GM12892 (cell line): ENCODE results near the gene VAV2.
"Not testable (repeated sequence)": the region's sequence is repeated elsewhere in the genome, so short reads cannot be mapped to it uniquely, and the experiment has no call there.

Experiments
- DNase-seq: peaks from one replicate; pipeline ENCODE4 v3.0.0; 2011; ENCODE audit not compliant: insufficient read length
- FAIRE-seq: peaks from 2 replicates; lab custom pipeline; 2011; peaks lifted over from hg19 to GRCh38; lab: Jason Lieb, UNC
- POLR2A ChIP-seq: IDR thresholded peaks from 2 replicates; pipeline ENCODE4 v1.6.1; 2011; ENCODE audit warnings: low read depth, low read length, control low read depth
- POLR2AphosphoS5 ChIP-seq: IDR thresholded peaks from 2 replicates; pipeline ENCODE4 v1.6.1; 2011; ENCODE audit warnings: low read depth, low read length, control low read depth
- TAF1 ChIP-seq: IDR thresholded peaks from 2 replicates; pipeline ENCODE4 v1.6.1; 2011; ENCODE audit warnings: low read depth, mild to moderate bottlenecking, control low read depth, low read length, borderline replicate concordance

The VAV2 gene

GRCh38 chr9:133993635-133994253 is 1.6 kb upstream of the VAV2 start:
- DNase-seq (no peak), FAIRE-seq (peak; percentile 9)
- TF ChIP-seq TAF1, result no peak
- TF ChIP-seq POLR2AphosphoS5, result no peak
- TF ChIP-seq POLR2A, result no peak

- TF ChIP-seq POLR2AphosphoS5, result no peak
- peak; percentile 29; the same call in 1 of the 2 replicates for TF ChIP-seq POLR2A
- FAIRE-seq (peak; percentile 83), DNase-seq (peak; percentile 77)
Measured at GRCh38 chr9:133992780-133993634, 883 bp upstream of the VAV2 start.

GRCh38 chr9:133991214-133991921 is 756 bp downstream of the VAV2 start:
- no peak for FAIRE-seq
- TF ChIP-seq POLR2AphosphoS5 (no peak), POLR2A (no peak), TAF1 (no peak)
- no peak for DNase-seq

GRCh38 chr9:133990366-133991213 is 1.5 kb downstream of the VAV2 start:
- TF ChIP-seq POLR2A (no peak), TAF1 (no peak), POLR2AphosphoS5 (no peak)
- FAIRE-seq (no peak), DNase-seq (no peak)

- DNase-seq (no peak), FAIRE-seq (no peak)
- TF ChIP-seq POLR2A (no peak), TAF1 (no peak)
Measured at GRCh38 chr9:133989625-133990365, 2.3 kb downstream of the VAV2 start.

GRCh38 chr9:133988771-133989170 is 3.4 kb downstream of the VAV2 start:
- DNase-seq, FAIRE-seq: not testable (repeated sequence)

GRCh38 chr9:133987946-133988665 is 4.0 kb downstream of the VAV2 start:
- no peak for FAIRE-seq
- TF ChIP-seq TAF1 (no peak), POLR2AphosphoS5 (no peak)

GRCh38 chr9:133987446-133987788 is 4.7 kb downstream of the VAV2 start:
- DNase-seq (no peak), FAIRE-seq (no peak)
- TF ChIP-seq POLR2AphosphoS5, result no peak
- no peak for TF ChIP-seq TAF1
- TF ChIP-seq POLR2A, result no peak

More at GRCh38 chr9:133987946-133988665, 4.0 kb downstream of the VAV2 start:
- no peak for DNase-seq

- no peak for DNase-seq
- TF ChIP-seq POLR2AphosphoS5 (no peak), POLR2A (no peak), TAF1 (no peak)
- no peak for FAIRE-seq
Measured at GRCh38 chr9:133986774-133987445, 5.2 kb downstream of the VAV2 start.

- DNase-seq, result no peak
- no peak for FAIRE-seq
- TF ChIP-seq POLR2A, result no peak
- no peak for TF ChIP-seq POLR2AphosphoS5
- TF ChIP-seq TAF1, result no peak
Measured at GRCh38 chr9:133986061-133986460, 6.1 kb downstream of the VAV2 start.
